Left lung (tissue), 10 donors: ENCODE results near the gene GPR37L1. TPM values are rescaled to one million over a fixed set of nuclear protein-coding genes. Genes with fewer than 3 reads are reported as not detected.

Source experiments
- ATAC-seq: fragments of 200-7000 bp; cut with Tn5 transposase; one replicate; pipeline ENCODE4 v1.9.1; 2020; ENCODE audit warnings: moderate library complexity
- DNase-seq, 4 donors: peaks; one replicate each; pipeline ENCODE4 v3.0.0-alpha.2; 2013 to 2020
- H3K27ac ChIP-seq, 2 donors: fragments of 200-600 bp; sonication (generic) in 1 of 2; one replicate each; pipeline versions ENCODE4 v1.5.0 to v1.8.0; 2020 to 2021
- H3K27me3 ChIP-seq, 2 donors: fragments of 200-600 bp; sonication (generic) in 1 of 2; one replicate each; pipeline versions ENCODE4 v1.5.0 to v1.8.0; 2020 to 2021
- H3K36me3 ChIP-seq, 2 donors: fragments of 200-600 bp; sonication (generic) in 1 of 2; one replicate each; pipeline versions ENCODE4 v1.5.0 to v1.8.0; 2020 to 2021
- H3K4me1 ChIP-seq, 2 donors: fragments of 200-600 bp; one replicate each; pipeline ENCODE4 v1.8.0; 2021
- H3K4me3 ChIP-seq, 2 donors: fragments of 200-600 bp; sonication (generic) in 1 of 2; one replicate each; pipeline versions ENCODE4 v1.5.0 to v1.8.0; 2020 to 2021; ENCODE audit warnings: mild to moderate bottlenecking in 1 of 2
- H3K9me3 ChIP-seq, 2 donors: fragments of 200-600 bp; sonication (generic) in 1 of 2; one replicate each; pipeline versions ENCODE4 v1.5.0 to v1.8.0; 2020 to 2021
- intact Hi-C, 2 donors: fragments of 100-400 bp; cut with DNase I; formaldehyde crosslinking; loops; one replicate each; pipeline versions ENCODE4 v1.11.2 to v1.14.2; 2022
- polyA plus RNA-seq, 6 donors: library from polyadenylated mRNA; unstranded; fragments of 120-200 nt; gene quantifications; one replicate each; pipeline ENCODE4 v1.2.1, GENCODE V29; 2013; ENCODE audit not compliant: insufficient read length in 6 of 6
- total RNA-seq, 2 donors: library from RNA; stranded (reverse); fragmentation: NEBNext Ultra II Directional; extraction: Animal tissue kit (Norgen Biotek cat#: 25700); gene quantifications; one replicate each; pipeline ENCODE4 v1.2.1, GENCODE V29; 2021
- TF ChIP-seq, protein P1 (sequence below), 2 donors: fragments of 200-600 bp; sonication (generic) in 1 of 2; IDR thresholded peaks; one replicate each; pipeline versions ENCODE4 v1.5.0 to v1.8.0; 2021; ENCODE audit warnings: antibody characterized with exemption in 2 of 2
- donor health status: DM: no; HTN: yes; CAD: no.
- donor health status: DM: no; HTN: no; CAD: no.

GPR37L1 gene
- total and polyA plus RNA-seq, 8 donors = 0.05 to 0.20 (median 0.10) TPM

DNA sequence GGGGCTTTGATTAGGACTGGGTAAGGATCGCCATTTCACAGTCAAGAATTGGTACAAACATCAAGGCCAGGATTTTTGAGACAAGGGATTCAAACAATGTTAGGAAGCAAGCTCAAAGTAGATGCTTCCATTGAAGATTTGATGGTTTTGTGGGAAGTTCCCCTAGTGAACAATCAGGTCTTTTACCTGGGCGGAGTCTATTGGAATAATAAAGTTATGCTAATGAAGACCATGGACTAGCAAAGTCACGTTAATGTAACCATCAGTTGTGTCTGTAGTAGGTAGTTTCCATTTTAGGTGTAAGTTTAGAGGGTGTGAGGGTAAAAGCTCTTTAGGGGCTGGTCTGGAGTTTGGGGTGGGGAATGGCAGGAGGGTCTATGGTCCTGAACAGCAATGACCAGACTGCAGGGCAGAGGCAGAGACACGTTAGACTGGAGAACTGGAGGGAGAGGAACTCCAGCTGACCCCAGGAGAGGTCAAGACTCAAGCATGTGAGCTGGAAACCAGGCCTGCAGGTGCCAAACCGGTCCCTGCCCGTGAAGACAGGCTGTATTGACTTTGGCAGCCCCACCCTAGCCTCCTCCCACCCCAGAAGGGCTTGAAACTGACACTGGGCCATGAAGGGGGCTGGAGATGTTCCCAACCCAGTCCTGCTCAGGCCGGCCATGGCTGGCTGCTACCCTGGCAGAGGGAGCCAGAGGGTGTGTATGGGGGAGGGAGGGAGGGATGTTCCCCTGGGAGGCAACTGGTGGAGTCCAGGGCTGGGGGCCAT is 36.0 kb upstream of the GPR37L1 start:
- Histone ChIP-seq H3K27ac (no peak overlapping the region), H3K4me1 (no peaks in the 10 kb centered on the region), H3K36me3 (no peaks in the 10 kb centered on the region), H3K9me3 (no peaks in the 10 kb centered on the region), H3K27me3 (no peaks in the 10 kb centered on the region), H3K4me3 (no peak overlapping the region)
- TF ChIP-seq, protein P1, sequence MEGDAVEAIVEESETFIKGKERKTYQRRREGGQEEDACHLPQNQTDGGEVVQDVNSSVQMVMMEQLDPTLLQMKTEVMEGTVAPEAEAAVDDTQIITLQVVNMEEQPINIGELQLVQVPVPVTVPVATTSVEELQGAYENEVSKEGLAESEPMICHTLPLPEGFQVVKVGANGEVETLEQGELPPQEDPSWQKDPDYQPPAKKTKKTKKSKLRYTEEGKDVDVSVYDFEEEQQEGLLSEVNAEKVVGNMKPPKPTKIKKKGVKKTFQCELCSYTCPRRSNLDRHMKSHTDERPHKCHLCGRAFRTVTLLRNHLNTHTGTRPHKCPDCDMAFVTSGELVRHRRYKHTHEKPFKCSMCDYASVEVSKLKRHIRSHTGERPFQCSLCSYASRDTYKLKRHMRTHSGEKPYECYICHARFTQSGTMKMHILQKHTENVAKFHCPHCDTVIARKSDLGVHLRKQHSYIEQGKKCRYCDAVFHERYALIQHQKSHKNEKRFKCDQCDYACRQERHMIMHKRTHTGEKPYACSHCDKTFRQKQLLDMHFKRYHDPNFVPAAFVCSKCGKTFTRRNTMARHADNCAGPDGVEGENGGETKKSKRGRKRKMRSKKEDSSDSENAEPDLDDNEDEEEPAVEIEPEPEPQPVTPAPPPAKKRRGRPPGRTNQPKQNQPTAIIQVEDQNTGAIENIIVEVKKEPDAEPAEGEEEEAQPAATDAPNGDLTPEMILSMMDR (IDR thresholded peaks at IDR 0.05) = no peak
- DNase-seq (peak in 2 of 4 donors; percentile 41 to 59), ATAC-seq (peak; percentile 82)
- intact Hi-C loops = no loop called here

DNA sequence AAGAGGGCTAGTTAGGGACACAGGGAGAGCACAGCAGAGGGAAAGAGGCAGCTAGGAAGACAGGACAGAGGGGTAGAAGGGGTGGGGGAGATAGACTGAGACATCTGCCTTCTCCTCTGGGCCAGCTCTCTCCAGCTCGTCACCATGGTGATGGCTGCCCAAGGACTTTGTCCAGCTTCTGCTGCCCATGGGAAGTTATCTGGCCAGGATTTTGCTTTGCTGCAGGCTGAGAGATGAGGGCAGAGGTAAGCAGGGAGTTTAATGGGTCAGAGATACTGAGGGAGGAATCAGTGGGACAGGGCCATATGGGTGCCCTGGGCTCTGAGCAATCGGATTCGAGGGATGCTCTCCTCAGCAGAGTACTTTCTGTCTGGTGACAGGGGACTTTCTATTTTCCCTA is 34.5 kb upstream of the GPR37L1 start:
- no peaks in the 10 kb centered on the region for H3K36me3 ChIP-seq
- DNase-seq (no peak), ATAC-seq (no peak)
- no peak overlapping the region for H3K4me3 ChIP-seq
- no peak overlapping the region for H3K27ac ChIP-seq
- no peaks in the 10 kb centered on the region for H3K9me3 ChIP-seq
- TF ChIP-seq, protein P1 (IDR thresholded peaks at IDR 0.05) = no peak
- no peaks in the 10 kb centered on the region for H3K27me3 ChIP-seq
- H3K4me1 ChIP-seq = no peaks in the 10 kb centered on the region
- intact Hi-C loops = no loop called here

- Histone ChIP-seq H3K4me3 (no peak overlapping the region), H3K27ac (no peak overlapping the region), H3K4me1 (no peaks in the 10 kb centered on the region), H3K36me3 (no peaks in the 10 kb centered on the region), H3K9me3 (no peaks in the 10 kb centered on the region), H3K27me3 (no peaks in the 10 kb centered on the region)
- peak; percentile 14 for ATAC-seq
- TF ChIP-seq, protein P1 (IDR thresholded peaks at IDR 0.05) = no peak
- no peak for DNase-seq
- intact Hi-C loops = no loop called here
Observed at GRCh38 chr1:202090994-202091393, 31.7 kb upstream of the GPR37L1 start.

- H3K27ac ChIP-seq = no peak overlapping the region
- intact Hi-C loops = no loop called here
- TF ChIP-seq, protein P1 (IDR thresholded peaks at IDR 0.05) = no peak
- no peak for ATAC-seq
- H3K4me1 ChIP-seq = no peaks in the 10 kb centered on the region
- no peaks in the 10 kb centered on the region for H3K27me3 ChIP-seq
- H3K4me3 ChIP-seq = no peak overlapping the region
- DNase-seq = no peak
- no peaks in the 10 kb centered on the region for H3K9me3 ChIP-seq
- H3K36me3 ChIP-seq = no peaks in the 10 kb centered on the region
Observed at GRCh38 chr1:202093858-202094257, 28.9 kb upstream of the GPR37L1 start.

- ATAC-seq = no peak
Observed at GRCh38 chr1:202101184-202101583, 21.5 kb upstream of the GPR37L1 start.

More at GRCh38 chr1:202101184-202101583, 21.5 kb upstream of the GPR37L1 start:
- Histone ChIP-seq H3K9me3 (no peaks in the 10 kb centered on the region), H3K27ac (no peak overlapping the region), H3K27me3 (no peaks in the 10 kb centered on the region), H3K36me3 (no peaks in the 10 kb centered on the region), H3K4me3 (no peak overlapping the region), H3K4me1 (no peaks in the 10 kb centered on the region)
- TF ChIP-seq, protein P1 (IDR thresholded peaks at IDR 0.05) = no peak
- no peak for DNase-seq
- intact Hi-C loops = no loop called here
